HepG2 (cell line): ENCODE results near the gene TESK1. TPM values are rescaled to one million over a fixed set of nuclear protein-coding genes. Genes with fewer than 3 reads are reported as not detected.

Source experiments
- ASH2L ChIP-seq: fragments of 300-600, 200-600 bp; sonication (generic); IDR thresholded peaks from 2 replicates; pipeline ENCODE4 v1.7.0; 2017; ENCODE audit warnings: low read depth, mild to moderate bottlenecking, moderate library complexity, mixed read lengths, low read length; ENCODE audit not compliant: insufficient read length
- ATF6 ChIP-seq: sonication (generic); formaldehyde crosslinking; conservative IDR thresholded peaks from 2 replicates; pipeline ENCODE4 v1.4.0; 2020; ENCODE audit warnings: missing genetic modification reagents
- CBX2 ChIP-seq, 2 experiments: fragments of 200-600 bp in 1 of 2; sonication (generic); formaldehyde crosslinking in 1 of 2; IDR thresholded peaks; 2 replicates each; pipeline versions ENCODE4 v1.7.0 to v1.8.1; 2018 to 2022; ENCODE audit warnings: low read depth in 2 of 2, low read length in 1 of 2, mild to moderate bottlenecking in 1 of 2, missing genetic modification reagents in 1 of 2
- CENPBD1 ChIP-seq: sonication (generic); formaldehyde crosslinking; IDR thresholded peaks from 2 replicates; pipeline ENCODE4 v1.8.0; 2022; ENCODE audit warnings: missing genetic modification reagents, low read depth, mild to moderate bottlenecking, borderline replicate concordance
- HNRNPH1 ChIP-seq: fragments of 200-400 bp; formaldehyde crosslinking; optimal IDR thresholded peaks from 2 replicates; pipeline ENCODE3; 2017; ENCODE audit warnings: mild to moderate bottlenecking, low read depth, low read length
- HOXA9 ChIP-seq: sonication (generic); formaldehyde crosslinking; IDR thresholded peaks from 2 replicates; pipeline ENCODE4 v1.8.1; 2022; ENCODE audit warnings: missing genetic modification reagents, mild to moderate bottlenecking, moderate library complexity, borderline replicate concordance
- IRX3 ChIP-seq: sonication (generic); formaldehyde crosslinking; IDR thresholded peaks from 2 replicates; pipeline ENCODE4 v1.8.1; 2023; ENCODE audit warnings: mild to moderate bottlenecking, low read depth, missing genetic modification reagents, borderline replicate concordance
- JUNB ChIP-seq: sonication (generic); formaldehyde crosslinking; IDR thresholded peaks from 2 replicates; pipeline ENCODE4 v1.8.0; 2022; ENCODE audit warnings: missing genetic modification reagents, mild to moderate bottlenecking, borderline replicate concordance
- KAT7 ChIP-seq: IDR thresholded peaks from 2 replicates; pipeline ENCODE4 v1.6.1; 2018; ENCODE audit warnings: borderline replicate concordance, missing compliant biosample characterization
- PAWR ChIP-seq: sonication (generic); formaldehyde crosslinking; IDR thresholded peaks from 2 replicates; pipeline ENCODE4 v1.4.0; 2020; ENCODE audit warnings: missing genetic modification reagents, mild to moderate bottlenecking, borderline replicate concordance
- SMAD3 ChIP-seq: sonication (generic); formaldehyde crosslinking; IDR thresholded peaks from 2 replicates; pipeline ENCODE4 v1.4.0; 2020; ENCODE audit warnings: missing genetic modification reagents
- SP4 ChIP-seq: sonication (generic); formaldehyde crosslinking; IDR thresholded peaks from 2 replicates; pipeline ENCODE4 v1.8.1; 2023; ENCODE audit warnings: mild to moderate bottlenecking, missing genetic modification reagents
- TAF1 ChIP-seq: sonication (generic); formaldehyde crosslinking; IDR thresholded peaks from 2 replicates; pipeline ENCODE4 v1.4.0; 2020; ENCODE audit warnings: missing genetic modification reagents
- TCF12 ChIP-seq, 2 experiments: fragments of 450-650 bp in 1 of 2; sonication (generic) in 1 of 2; formaldehyde crosslinking in 1 of 2; IDR thresholded peaks; 2 replicates each; pipeline versions ENCODE4 v1.6.1 to v1.8.0; 2017 to 2022; ENCODE audit warnings: antibody characterized with exemption in 1 of 2, mild to moderate bottlenecking in 1 of 2, missing genetic modification reagents in 1 of 2, moderate library complexity in 1 of 2
- ZFP41 ChIP-seq: sonication (generic); formaldehyde crosslinking; IDR thresholded peaks from 2 replicates; pipeline ENCODE4 v1.4.0; 2020; ENCODE audit warnings: mild to moderate bottlenecking, missing genetic modification reagents, borderline replicate concordance
- ZNF501 ChIP-seq: sonication (generic); formaldehyde crosslinking; IDR thresholded peaks from 2 replicates; pipeline ENCODE4 v1.5.1; 2020; ENCODE audit warnings: mild to moderate bottlenecking, moderate library complexity, missing genetic modification reagents
- ZNF646 ChIP-seq: sonication (generic); formaldehyde crosslinking; IDR thresholded peaks from 2 replicates; pipeline ENCODE4 v1.9.0; 2021; ENCODE audit warnings: mild to moderate bottlenecking, missing genetic modification reagents
- ZNF7 ChIP-seq: IDR thresholded peaks from 2 replicates; pipeline ENCODE4 v1.6.1; 2016; ENCODE audit warnings: missing biosample characterization, missing genetic modification reagents
- polyA plus RNA-seq, 8 experiments: library from polyadenylated mRNA; depleted of rRNA in 3 of 8; stranded (reverse) in 7 of 8; unstranded in 1 of 8; fragments of >200 nt; fragmentation: Illumina TruSeq in 4 of 8; extraction: Trizol in 4 of 8; gene quantifications; 2 replicates each; pipeline versions ENCODE4 v1.2.1 to v1.2.3, GENCODE V29; 2011 to 2016; ENCODE audit warnings: low read depth in 4 of 8, missing spikeins in 1 of 8, mixed read lengths in 1 of 8; ENCODE audit not compliant: insufficient read depth in 1 of 8
- total RNA-seq, 5 experiments: library from RNA; depleted of rRNA; stranded (reverse); fragments of >200 nt; fragmentation: Illumina TruSeq; extraction: Trizol; gene quantifications; 2 replicates each; pipeline ENCODE4 v1.2.3, GENCODE V29; 2016; ENCODE audit warnings: low read depth in 1 of 5
- TF ChIP-seq, protein P1 (sequence below): sonication (generic); formaldehyde crosslinking; IDR thresholded peaks from 2 replicates; pipeline ENCODE4 v1.4.0; 2020; ENCODE audit warnings: missing genetic modification reagents

The TESK1 gene
- total and polyA plus RNA-seq, 2 of the 13 experiments (the other 11 are each of a cell fraction or from before 2014, with no cell fraction given) = 7.3 to 13.6 TPM

- TF ChIP-seq JUNB (CRISPR knock-in tag) = no peak
- no peak for TF ChIP-seq ZFP41 (CRISPR knock-in tag)
- no peak for TF ChIP-seq ZNF646
- no peak for TF ChIP-seq PAWR (CRISPR knock-in tag)
- no peak for TF ChIP-seq ATF6 (CRISPR knock-in tag)
- no peak for TF ChIP-seq CENPBD1 (CRISPR knock-in tag)
- TF ChIP-seq SMAD3 (CRISPR knock-in tag) = peak; percentile 1; the same call in 1 of the 2 replicates
- TF ChIP-seq ZNF501 (CRISPR knock-in tag) = peak; percentile 64; the same call in 1 of the 2 replicates
- TF ChIP-seq HNRNPH1 = peak; percentile 73
- TF ChIP-seq SP4 (CRISPR knock-in tag) = peak; percentile 86
- peak; percentile 79; the same call in 1 of the 2 replicates for TF ChIP-seq KAT7 (CRISPR knock-in tag)
- no peak for TF ChIP-seq ZNF7 (CRISPR knock-in tag)
- peak; percentile 54 for TF ChIP-seq ASH2L
- TF ChIP-seq, protein P1, sequence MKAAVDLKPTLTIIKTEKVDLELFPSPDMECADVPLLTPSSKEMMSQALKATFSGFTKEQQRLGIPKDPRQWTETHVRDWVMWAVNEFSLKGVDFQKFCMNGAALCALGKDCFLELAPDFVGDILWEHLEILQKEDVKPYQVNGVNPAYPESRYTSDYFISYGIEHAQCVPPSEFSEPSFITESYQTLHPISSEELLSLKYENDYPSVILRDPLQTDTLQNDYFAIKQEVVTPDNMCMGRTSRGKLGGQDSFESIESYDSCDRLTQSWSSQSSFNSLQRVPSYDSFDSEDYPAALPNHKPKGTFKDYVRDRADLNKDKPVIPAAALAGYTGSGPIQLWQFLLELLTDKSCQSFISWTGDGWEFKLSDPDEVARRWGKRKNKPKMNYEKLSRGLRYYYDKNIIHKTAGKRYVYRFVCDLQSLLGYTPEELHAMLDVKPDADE = no peak
- peak; percentile 73; the same call in 1 of the 2 replicates for TF ChIP-seq TAF1 (CRISPR knock-in tag)
- TF ChIP-seq HOXA9 (CRISPR knock-in tag) = no peak
- TF ChIP-seq CBX2 (IDR thresholded peaks at IDR 0.05; ENCODE audit: low read depth, low read length) = no peak
- TF ChIP-seq CBX2 (CRISPR knock-in tag; IDR thresholded peaks at IDR 0.05; ENCODE audit: low read depth) = no peak
- no peak for TF ChIP-seq IRX3
- TF ChIP-seq TCF12 (IDR thresholded peaks at IDR 0.05) = no peak
- TF ChIP-seq TCF12 (CRISPR knock-in tag; IDR thresholded peaks at IDR 0.05) = peak; percentile 9; the same call in 1 of the 2 replicates
Measured at GRCh38 chr9:35603986-35604577, 980 bp upstream of the TESK1 start (continued).
